HuH-7 (cell line): ENCODE measurements around the gene KCNJ2.

ENCODE experiments used
- DNase-seq: peaks from one replicate; pipeline ENCODE4 v3.0.0; 2011; ENCODE audit warnings: low spot score

Gene KCNJ2

DNA sequence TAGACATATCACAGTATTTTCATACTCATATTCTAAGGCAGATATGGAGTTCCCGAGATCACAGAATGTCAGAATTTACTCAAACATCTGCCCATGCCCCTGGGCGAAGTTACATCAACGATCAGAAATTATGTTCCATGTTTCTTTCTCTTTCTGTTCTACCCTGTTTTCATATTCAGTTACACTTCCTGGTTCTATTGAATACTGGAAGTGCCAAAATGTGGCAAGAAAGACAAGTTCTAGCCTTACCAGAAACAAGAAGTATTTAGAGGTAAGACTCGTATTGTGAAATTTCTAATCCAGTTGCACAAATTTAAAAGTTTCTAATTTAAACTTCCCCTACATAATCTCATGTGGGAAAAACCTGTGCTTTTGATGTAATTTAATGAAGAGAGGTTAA, 36.1 kb downstream of the KCNJ2 start:
- no peak for DNase-seq

DNA sequence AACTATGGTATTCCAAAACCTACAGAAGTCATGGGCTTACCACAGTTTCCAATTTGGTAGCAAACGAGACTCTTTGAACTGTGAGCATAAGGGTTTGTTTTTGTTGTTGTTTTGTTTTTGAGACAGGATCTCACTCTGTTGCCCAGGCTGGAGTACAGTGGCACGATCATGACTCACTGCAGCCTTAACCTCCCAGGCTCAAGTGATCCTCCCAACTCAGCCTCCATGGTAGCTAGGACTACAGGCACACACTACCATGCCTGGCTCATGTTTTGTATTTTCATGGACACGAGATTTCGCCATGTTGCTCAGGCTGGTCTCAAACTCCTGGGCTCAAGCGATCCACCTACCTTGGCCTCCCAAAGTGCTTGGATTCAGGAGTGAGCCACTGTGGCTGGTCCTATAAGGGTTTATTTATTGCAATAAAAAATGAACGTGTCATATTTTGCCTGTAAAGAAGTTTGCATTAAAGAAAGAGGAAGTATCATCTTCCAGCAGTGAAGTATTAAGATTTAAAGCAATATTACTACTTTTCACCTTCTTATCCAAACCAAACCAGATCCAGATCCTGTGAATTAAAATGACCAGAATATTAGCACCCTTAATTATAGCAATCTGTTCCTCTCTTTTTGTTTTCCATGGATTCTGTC, 37.2 kb downstream of the KCNJ2 start:
- DNase-seq, result no peak

DNA sequence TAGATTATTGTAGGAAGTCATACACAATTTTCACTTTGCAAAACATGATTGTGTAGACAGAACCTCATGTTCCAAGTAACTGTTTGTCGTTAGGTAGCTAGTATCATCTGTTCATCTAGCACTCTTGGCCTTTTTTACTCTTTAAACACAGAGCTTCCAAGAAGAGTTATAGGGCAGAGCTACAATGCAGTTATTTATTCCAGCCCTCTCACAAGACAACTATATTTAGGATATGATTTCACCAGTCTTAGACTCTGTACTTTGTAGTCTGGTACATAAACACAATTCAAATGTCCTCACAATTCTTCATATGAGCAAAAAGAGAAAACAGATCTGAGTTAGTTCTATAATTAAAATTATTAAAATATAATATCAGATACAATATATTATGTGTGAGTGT, 37.9 kb downstream of the KCNJ2 start:
- no peak for DNase-seq

DNA sequence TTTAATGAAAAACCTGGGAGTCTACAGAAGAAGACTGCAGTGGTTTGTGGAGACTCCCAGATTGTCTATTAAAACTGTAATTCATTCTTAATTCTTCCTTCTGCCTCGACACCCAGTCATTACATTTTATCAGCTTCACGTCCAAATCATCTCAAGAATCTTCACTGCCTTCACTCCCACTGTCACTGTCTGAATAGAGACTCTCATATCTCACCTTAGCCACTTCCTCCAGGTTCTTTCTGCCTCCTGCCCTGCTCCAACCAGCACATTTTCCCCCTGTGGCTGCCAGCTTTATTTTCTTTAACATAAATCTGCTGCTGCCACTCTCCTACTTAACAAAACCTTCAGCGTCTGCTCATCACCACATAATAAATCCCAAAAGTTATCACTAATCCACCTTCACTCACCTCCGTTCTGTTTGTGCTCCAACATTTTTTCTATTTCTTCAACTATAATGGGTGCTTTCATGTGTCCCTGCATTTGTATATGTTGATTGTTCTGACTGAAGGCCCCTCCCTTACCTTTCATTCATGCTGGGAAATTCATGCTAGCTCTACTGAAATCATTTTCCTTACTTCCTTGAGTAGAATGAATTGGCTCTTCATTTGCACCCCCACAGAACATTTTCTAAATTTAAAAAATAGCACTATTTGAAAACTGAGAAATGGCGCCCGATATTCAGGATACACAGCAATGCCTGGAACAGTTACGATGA, 38.9 kb downstream of the KCNJ2 start:
- no peak for DNase-seq

DNA sequence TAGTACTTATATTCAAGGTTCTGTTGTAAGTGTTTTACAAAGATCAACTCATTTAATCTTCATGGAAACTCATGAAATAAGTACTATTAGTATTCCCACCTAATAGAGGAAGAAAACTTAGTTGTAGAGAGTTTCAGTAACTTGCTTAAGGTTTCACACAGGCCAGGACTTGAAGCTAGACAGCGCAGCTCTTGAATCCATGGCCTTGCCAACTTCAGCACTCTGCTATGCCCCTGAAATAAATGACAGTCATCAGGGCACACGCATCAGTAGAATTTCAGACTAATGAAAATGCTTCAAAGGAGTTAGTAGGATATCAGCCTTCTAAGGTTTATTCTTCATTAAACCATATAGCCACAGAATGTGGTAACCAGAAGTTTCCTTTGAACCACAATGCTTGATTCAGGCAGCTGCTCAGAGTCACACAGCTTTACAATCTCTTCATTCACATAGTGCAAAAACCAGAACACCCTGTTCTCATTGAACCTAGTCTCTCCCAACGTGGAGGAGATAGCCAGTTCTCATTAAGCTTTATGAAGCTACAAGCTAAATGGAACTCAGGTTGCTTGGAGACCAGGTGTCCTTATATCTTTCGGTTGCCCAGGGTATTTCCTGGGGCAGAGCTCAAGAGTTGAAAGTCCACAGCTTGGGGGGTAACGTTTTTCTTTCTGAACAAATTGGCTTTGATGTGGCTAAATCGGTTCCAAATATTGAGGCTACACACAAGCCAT, 39.7 kb downstream of the KCNJ2 start:
- no peak for DNase-seq

DNA sequence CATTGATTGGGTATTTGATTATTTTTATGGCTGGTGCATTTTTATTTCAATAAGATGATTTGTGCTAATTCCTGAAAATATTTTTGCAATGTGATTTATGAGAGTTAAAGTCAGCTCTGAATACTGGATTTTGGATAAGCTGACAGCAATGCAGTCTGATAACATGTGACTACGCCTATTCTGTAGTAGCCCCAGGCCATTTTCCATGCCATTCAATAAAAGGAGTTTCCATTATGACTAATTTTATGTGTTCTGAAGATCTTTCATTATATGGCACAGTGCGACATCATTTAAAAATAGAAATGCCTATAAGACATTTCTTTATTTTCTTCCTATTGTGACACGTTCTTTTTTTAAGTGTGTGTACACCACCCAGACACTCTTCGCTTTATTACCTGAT, 46.3 kb downstream of the KCNJ2 start:
- DNase-seq, result no peak

DNA sequence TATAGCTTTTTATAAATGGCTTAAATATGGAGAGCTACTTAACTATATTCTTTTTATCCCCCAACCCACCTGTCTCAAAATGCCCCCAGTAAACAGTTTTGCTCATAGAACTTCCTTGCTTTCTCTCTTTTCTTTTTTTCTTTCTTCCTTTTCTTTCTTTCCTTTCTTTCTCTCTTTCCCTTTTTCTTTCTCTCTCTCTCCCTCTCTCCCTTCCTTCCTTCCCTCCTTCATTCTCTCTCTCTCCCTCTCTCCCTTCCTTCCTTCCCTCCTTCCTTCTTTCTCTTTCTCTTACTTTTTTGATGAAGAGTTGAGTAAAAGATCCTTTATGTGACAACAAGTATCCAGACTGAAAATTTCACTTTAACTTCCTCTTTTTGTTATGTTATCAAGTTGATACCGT, 48.2 kb downstream of the KCNJ2 start:
- no peak for DNase-seq

DNA sequence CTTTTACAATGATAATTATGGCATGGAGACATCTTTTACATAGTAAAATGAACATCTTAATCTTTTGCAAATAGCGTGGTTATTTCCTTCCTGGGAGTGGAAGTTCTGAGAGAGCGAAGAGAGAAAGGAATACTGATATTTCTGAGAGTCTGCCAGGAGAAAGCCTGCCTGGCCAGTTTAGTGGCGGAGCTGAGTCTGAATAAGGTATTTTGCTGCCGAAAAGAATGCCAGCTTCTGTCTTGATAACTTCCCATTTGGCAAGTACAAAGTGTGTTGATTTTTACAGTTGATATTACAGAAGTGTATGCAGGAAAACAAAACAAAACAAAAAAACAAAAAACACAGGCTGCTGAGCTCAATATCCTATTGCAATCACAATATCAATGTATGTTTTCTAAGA, 55.9 kb downstream of the KCNJ2 start:
- no peak for DNase-seq
